ENCODE results near the gene STOML1. TPM values are rescaled to one million over a fixed set of nuclear protein-coding genes. Genes with fewer than 3 reads are reported as not detected.

STOML1 gene
- total RNA-seq, 6 experiments from 2014 or later = 7.2 to 12.7 (median 8.3) TPM

GRCh38 chr15:73959012-73959581 lies 33.0 kb downstream of the STOML1 start:
- Histone ChIP-seq H3K27me3 (no peaks in the 10 kb centered on the region), H3K4me3 (no peak overlapping the region), H3K9me3 (no peaks in the 10 kb centered on the region), H3K4me1 (no peaks in the 10 kb centered on the region), H3K27ac (no peak overlapping the region), H3K36me3 (no peaks in the 10 kb centered on the region)
- WGBS (ENCODE audit: insufficient coverage, low coverage, low lambda C conversion rate, missing lambda C conversion rate) = 36% methylated on average over 7 of the region's 8 CpGs
- peak in 1 of 3 donors; percentile 2 for DNase-seq
- no peak for ATAC-seq
- TF ChIP-seq, protein P1, sequence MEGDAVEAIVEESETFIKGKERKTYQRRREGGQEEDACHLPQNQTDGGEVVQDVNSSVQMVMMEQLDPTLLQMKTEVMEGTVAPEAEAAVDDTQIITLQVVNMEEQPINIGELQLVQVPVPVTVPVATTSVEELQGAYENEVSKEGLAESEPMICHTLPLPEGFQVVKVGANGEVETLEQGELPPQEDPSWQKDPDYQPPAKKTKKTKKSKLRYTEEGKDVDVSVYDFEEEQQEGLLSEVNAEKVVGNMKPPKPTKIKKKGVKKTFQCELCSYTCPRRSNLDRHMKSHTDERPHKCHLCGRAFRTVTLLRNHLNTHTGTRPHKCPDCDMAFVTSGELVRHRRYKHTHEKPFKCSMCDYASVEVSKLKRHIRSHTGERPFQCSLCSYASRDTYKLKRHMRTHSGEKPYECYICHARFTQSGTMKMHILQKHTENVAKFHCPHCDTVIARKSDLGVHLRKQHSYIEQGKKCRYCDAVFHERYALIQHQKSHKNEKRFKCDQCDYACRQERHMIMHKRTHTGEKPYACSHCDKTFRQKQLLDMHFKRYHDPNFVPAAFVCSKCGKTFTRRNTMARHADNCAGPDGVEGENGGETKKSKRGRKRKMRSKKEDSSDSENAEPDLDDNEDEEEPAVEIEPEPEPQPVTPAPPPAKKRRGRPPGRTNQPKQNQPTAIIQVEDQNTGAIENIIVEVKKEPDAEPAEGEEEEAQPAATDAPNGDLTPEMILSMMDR (IDR thresholded peaks at IDR 0.05) = no peak
- no peak for TF ChIP-seq POLR2A (IDR thresholded peaks at IDR 0.05)
- intact Hi-C loops (cut with DNase I) = no loop called here

GRCh38 chr15:73957785-73958184 lies 34.3 kb downstream of the STOML1 start:
- no peak for ATAC-seq
- Histone ChIP-seq H3K9me3 (no peaks in the 10 kb centered on the region), H3K36me3 (no peaks in the 10 kb centered on the region), H3K27me3 (no peaks in the 10 kb centered on the region), H3K4me3 (no peak overlapping the region), H3K27ac (no peak overlapping the region), H3K4me1 (no peaks in the 10 kb centered on the region)
- 78% methylated on average over 1 of the region's 2 CpGs for WGBS (ENCODE audit: insufficient coverage, low coverage, low lambda C conversion rate, missing lambda C conversion rate)
- TF ChIP-seq, protein P1 (IDR thresholded peaks at IDR 0.05) = no peak
- TF ChIP-seq POLR2A (IDR thresholded peaks at IDR 0.05) = no peak
- intact Hi-C loops (cut with DNase I) = no loop called here
- DNase-seq = peak in 1 of 3 donors; percentile 0

DNA sequence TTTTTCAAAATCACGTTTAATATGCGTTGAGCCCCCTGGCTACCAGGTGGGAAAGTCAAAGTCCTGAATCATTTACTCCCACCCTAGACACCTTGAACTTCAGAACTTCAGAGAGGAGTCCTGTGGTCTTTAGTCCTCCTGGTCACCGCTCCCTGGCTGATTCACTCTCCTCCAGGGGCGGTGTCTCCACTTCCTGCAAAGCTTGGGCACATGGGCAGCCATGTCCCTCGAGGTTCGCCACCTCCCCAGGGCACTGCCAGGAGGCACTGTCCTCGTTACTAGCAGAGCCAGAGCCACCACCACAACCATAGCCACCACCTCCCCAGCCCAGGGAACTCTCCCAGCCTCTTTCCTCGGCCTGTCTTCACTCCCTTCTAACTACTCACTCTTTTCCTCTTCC lies 34.8 kb downstream of the STOML1 start:
- no peaks in the 10 kb centered on the region for H3K9me3 ChIP-seq
- no peak overlapping the region for H3K4me3 ChIP-seq
- TF ChIP-seq POLR2A (IDR thresholded peaks at IDR 0.05) = no peak
- TF ChIP-seq, protein P1 (IDR thresholded peaks at IDR 0.05) = no peak
- no peaks in the 10 kb centered on the region for H3K4me1 ChIP-seq
- H3K27me3 ChIP-seq = no peaks in the 10 kb centered on the region
- no peak overlapping the region for H3K27ac ChIP-seq
- H3K36me3 ChIP-seq = no peaks in the 10 kb centered on the region
- DNase-seq (no peak), ATAC-seq (no peak)
- WGBS (ENCODE audit: insufficient coverage, low coverage, low lambda C conversion rate, missing lambda C conversion rate) = 54% methylated on average over 7 of the region's 8 CpGs
- intact Hi-C loops (cut with DNase I) = no loop called here

DNA sequence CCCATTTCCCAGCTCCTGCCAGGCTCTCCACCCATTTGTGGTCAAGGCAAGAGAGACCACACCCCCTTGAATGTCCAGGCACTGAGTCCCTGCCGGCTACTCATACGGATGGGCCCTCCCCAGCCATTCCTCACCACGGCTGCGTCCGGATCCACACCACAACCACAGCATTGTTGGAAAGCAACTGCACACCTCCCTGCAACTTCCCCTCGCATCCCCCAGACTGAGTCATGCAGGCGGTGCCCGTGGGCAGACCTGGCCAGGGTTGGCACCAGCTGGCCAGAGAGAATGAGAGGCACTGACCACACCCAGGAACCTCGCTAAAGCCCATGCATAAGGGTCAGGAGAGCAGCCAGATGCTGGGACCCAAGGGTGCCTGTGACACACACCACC lies 35.4 kb downstream of the STOML1 start:
- no peak overlapping the region for H3K27ac ChIP-seq
- no peak overlapping the region for H3K4me3 ChIP-seq
- no peak for ATAC-seq
- WGBS (ENCODE audit: insufficient coverage, low coverage, low lambda C conversion rate, missing lambda C conversion rate) = 44% methylated on average over 8 of the region's 9 CpGs
- DNase-seq = no peak
- H3K4me1 ChIP-seq = no peaks in the 10 kb centered on the region
- no peaks in the 10 kb centered on the region for H3K36me3 ChIP-seq
- H3K9me3 ChIP-seq = no peaks in the 10 kb centered on the region
- intact Hi-C loops (cut with DNase I) = no loop called here
- no peak for TF ChIP-seq POLR2A (IDR thresholded peaks at IDR 0.05)
- TF ChIP-seq, protein P1 (IDR thresholded peaks at IDR 0.05) = no peak
- H3K27me3 ChIP-seq = no peaks in the 10 kb centered on the region
